Type B pancreatic cell (in vitro differentiated cells): ENCODE results near the gene NPW. TPM values are rescaled to one million over a fixed set of nuclear protein-coding genes. Genes with fewer than 3 reads are reported as not detected.

ENCODE experiments used
- DNase-seq: peaks from one replicate; pipeline ENCODE4 v3.0.0; 2021; ENCODE audit warnings: mixed read lengths; ENCODE audit not compliant: unreplicated experiment; ENCODE audit errors: extremely low spot score
- H3K27ac Mint-ChIP-seq: 2 replicates; pipeline ENCODE4 v1.8.0; 2021; ENCODE audit warnings: mild to moderate bottlenecking, mixed read lengths
- H3K27me3 Mint-ChIP-seq: 2 replicates; pipeline ENCODE4 v1.8.0; 2021; ENCODE audit warnings: mixed read lengths
- H3K36me3 Mint-ChIP-seq: 2 replicates; pipeline ENCODE4 v1.8.0; 2021; ENCODE audit warnings: mixed read lengths
- H3K4me1 Mint-ChIP-seq: one replicate; pipeline ENCODE4 v1.8.0; 2021; ENCODE audit warnings: mixed read lengths; ENCODE audit not compliant: unreplicated experiment
- H3K4me3 Mint-ChIP-seq: 2 replicates; pipeline ENCODE4 v1.8.0; 2021; ENCODE audit warnings: mild to moderate bottlenecking, mixed read lengths
- H3K9me3 Mint-ChIP-seq: 2 replicates; pipeline ENCODE4 v1.8.0; 2021; ENCODE audit warnings: mixed read lengths
- CTCF ChIP-seq: fragments of 200-600 bp; sonication (generic); conservative IDR thresholded peaks from 2 replicates; pipeline ENCODE4 v1.5.0; 2021; ENCODE audit warnings: antibody characterized with exemption, mild to moderate bottlenecking
- total RNA-seq: library from RNA; stranded (reverse); gene quantifications from 2 replicates; pipeline ENCODE4 v1.2.1, GENCODE V29; 2021; ENCODE audit warnings: low replicate concordance

The NPW gene
- total RNA-seq, 1 donor from 2014 or later, result 4.7 TPM

GRCh38 chr16:1991948-1992703, 27.5 kb upstream of the NPW start:
- DNase-seq, result no peak
- peaks cover 32% of the 10 kb centered on the region for H3K27me3 Mint-ChIP-seq
- H3K4me3 Mint-ChIP-seq, result no peak overlapping the region
- H3K4me1 Mint-ChIP-seq, result no peaks in the 10 kb centered on the region
- no peak for TF ChIP-seq CTCF
- H3K36me3 Mint-ChIP-seq, result peaks cover 4% of the 10 kb centered on the region
- H3K27ac Mint-ChIP-seq, result no peak overlapping the region
- H3K9me3 Mint-ChIP-seq, result no peaks in the 10 kb centered on the region

GRCh38 chr16:1992704-1993317, 26.8 kb upstream of the NPW start:
- Mint-ChIP-seq H3K27ac (no peak overlapping the region), H3K4me1 (no peaks in the 10 kb centered on the region), H3K9me3 (no peaks in the 10 kb centered on the region), H3K4me3 (no peak overlapping the region), H3K27me3 (peaks cover 32% of the 10 kb centered on the region), H3K36me3 (peaks cover 7% of the 10 kb centered on the region)
- no peak for DNase-seq
- TF ChIP-seq CTCF, result no peak

DNA sequence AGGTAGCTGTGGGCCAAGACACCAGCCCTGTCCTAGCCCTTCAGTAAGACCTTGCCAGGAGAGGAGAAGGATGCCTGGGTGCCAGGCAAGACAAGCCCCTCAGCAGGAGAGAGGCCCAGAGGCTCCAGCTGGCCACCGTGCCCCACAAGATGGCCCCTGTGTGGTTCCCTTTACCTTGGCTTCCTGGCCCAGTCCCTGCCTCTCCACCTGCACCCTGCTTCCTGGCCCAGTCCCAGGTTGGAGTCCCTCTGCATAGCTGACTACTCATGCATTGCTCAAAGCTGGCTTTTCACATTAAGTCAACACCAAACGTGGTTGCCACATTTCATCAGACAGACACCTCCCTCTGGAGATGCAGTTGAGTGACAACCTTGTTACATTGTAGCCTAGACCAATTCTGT, 25.9 kb upstream of the NPW start:
- no peak for DNase-seq
- Mint-ChIP-seq H3K9me3 (no peaks in the 10 kb centered on the region), H3K27me3 (peaks cover 25% of the 10 kb centered on the region), H3K4me3 (peak overlapping the region; percentile 58), H3K36me3 (peaks cover 5% of the 10 kb centered on the region), H3K4me1 (no peaks in the 10 kb centered on the region), H3K27ac (peak overlapping the region; percentile 81)
- no peak for TF ChIP-seq CTCF

DNA sequence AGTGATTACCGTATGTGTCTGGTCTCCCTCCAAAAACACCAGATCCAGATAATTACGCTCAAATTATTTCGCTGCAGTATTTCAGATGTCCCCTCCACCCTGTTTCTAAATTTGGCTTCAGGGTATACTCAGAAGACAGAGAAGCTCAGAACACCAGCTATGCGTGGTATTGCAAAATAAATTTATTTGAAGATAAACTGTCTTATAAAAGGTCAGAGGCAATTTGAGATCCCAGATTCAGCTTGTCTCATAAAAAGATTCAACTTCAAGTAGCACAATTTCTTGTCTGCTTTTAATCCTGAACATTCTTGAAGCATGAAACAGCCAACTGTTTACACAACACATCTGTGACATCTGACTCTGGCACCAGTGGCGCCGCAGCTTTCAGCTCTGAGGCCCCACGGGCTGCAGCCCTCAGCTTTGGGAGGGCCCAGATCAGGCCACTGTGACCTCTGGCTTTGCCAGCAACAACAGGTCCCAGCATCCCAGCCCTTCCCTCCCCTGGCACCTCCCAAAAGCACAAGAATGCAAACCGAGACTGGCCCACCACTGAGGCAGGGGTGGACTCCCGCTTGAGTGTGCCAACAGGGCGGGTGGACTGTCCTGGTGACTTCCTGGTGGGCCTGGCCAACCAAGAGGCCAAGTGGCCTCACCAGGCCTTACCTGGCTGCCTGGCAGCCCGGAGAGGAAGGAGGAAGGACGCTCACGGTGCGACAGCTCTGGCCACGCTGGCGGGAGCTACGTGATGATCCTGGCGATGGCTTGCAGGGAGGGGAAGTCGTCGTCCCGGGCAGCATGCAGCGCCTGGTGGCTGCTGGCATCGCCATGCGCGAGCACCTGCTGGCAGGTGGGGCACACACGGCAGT, 21.9 kb upstream of the NPW start:
- no peak for TF ChIP-seq CTCF
- H3K4me3 Mint-ChIP-seq, result no peak overlapping the region

DNA sequence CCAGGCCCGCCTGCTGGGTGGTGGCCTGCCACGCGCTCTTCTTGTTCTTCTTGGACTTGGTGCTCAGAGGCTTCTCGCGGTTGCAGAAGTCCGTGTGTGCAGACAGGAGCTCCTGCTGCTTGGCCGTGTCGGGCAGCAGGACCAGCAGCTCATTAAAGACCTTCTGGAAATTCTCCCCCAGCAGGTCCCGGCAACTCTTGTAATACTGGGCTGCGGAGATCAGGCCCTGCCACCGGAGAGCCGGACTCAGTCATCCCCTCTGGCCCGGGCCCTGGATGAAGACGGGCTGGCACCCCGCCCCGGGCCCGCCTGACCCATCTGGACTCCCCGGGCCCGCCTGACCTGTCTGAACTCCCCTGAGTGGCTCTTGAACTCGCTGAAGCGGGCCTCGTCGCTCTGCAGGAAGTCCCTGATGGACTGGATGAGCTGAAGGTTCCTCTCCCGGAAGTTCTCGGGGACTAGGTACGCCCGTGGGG, 21.2 kb upstream of the NPW start:
- Mint-ChIP-seq H3K27me3 (peaks cover 6% of the 10 kb centered on the region), H3K9me3 (no peaks in the 10 kb centered on the region), H3K4me1 (no peaks in the 10 kb centered on the region), H3K4me3 (no peak overlapping the region), H3K27ac (no peak overlapping the region), H3K36me3 (peaks cover 3% of the 10 kb centered on the region)
- TF ChIP-seq CTCF, result no peak
- no peak for DNase-seq

More for the DNA sequence above, 21.9 kb upstream of the NPW start:
- Mint-ChIP-seq H3K36me3 (peaks cover 3% of the 10 kb centered on the region), H3K4me1 (no peaks in the 10 kb centered on the region), H3K9me3 (no peaks in the 10 kb centered on the region), H3K27me3 (peaks cover 7% of the 10 kb centered on the region), H3K27ac (no peak overlapping the region)
- DNase-seq, result no peak
